K562 (cell line): ENCODE measurements around the gene BRPF1. TPM values are rescaled to one million over a fixed set of nuclear protein-coding genes. Genes with fewer than 3 reads are reported as not detected.

ENCODE experiments used
- AFF4 ChIP-seq: sonication (generic); formaldehyde crosslinking; IDR thresholded peaks from 2 replicates; pipeline ENCODE4 v1.8.0; 2023; ENCODE audit warnings: mild to moderate bottlenecking, missing genetic modification reagents
- DEAF1 ChIP-seq: fragments of 450-650 bp; formaldehyde crosslinking; IDR thresholded peaks from 2 replicates; pipeline ENCODE4 v1.4.0; 2020; ENCODE audit warnings: mild to moderate bottlenecking, moderate library complexity
- KHSRP ChIP-seq: fragments of 450-650 bp; IDR thresholded peaks from 2 replicates; pipeline ENCODE4 v1.6.1; 2017
- NBN ChIP-seq: fragments of 450-650 bp; IDR thresholded peaks from 2 replicates; pipeline ENCODE4 v1.6.1; 2016; ENCODE audit warnings: low read depth, mild to moderate bottlenecking
- NUFIP1 ChIP-seq: fragments of 450-650 bp; IDR thresholded peaks from 2 replicates; pipeline ENCODE4 v1.6.1; 2018; ENCODE audit not compliant: partially characterized antibody
- PHB2 ChIP-seq: fragments of 450-650 bp; IDR thresholded peaks from 2 replicates; pipeline ENCODE4 v1.6.1; 2017; ENCODE audit warnings: low read depth
- PTRF ChIP-seq: fragments of 450-650 bp; IDR thresholded peaks from 2 replicates; pipeline ENCODE4 v1.6.1; 2016; ENCODE audit warnings: mild to moderate bottlenecking, missing genetic modification characterization, missing compliant biosample characterization
- RBM25 ChIP-seq: fragments of 200-400 bp; formaldehyde crosslinking; IDR thresholded peaks from 2 replicates; pipeline ENCODE4 v1.6.1; 2018; ENCODE audit warnings: low read length, low read depth, moderate library complexity; ENCODE audit not compliant: severe bottlenecking
- SIN3A ChIP-seq, 2 experiments: fragments of 150-350 bp in 1 of 2; IDR thresholded peaks; 2 replicates each; pipeline ENCODE4 v1.6.1; 2011 to 2016; ENCODE audit warnings: borderline replicate concordance in 2 of 2, low read depth in 2 of 2, low read length in 2 of 2, mild to moderate bottlenecking in 2 of 2, moderate library complexity in 2 of 2; ENCODE audit not compliant: control insufficient read depth in 1 of 2
- TFE3 ChIP-seq: fragments of 450-650 bp; formaldehyde crosslinking; IDR thresholded peaks from 2 replicates; pipeline ENCODE4 v1.4.0; 2020; ENCODE audit warnings: mild to moderate bottlenecking, mixed read lengths
- THRAP3 ChIP-seq: fragments of 450-650 bp; IDR thresholded peaks from 2 replicates; pipeline ENCODE4 v1.6.1; 2016; ENCODE audit warnings: mild to moderate bottlenecking, inconsistent platforms, borderline replicate concordance
- ZNF318 ChIP-seq, 2 experiments: fragments of 450-650 bp; IDR thresholded peaks; 2 replicates each; pipeline ENCODE4 v1.6.1; 2016; ENCODE audit warnings: mild to moderate bottlenecking in 2 of 2, borderline replicate concordance in 1 of 2, low read depth in 1 of 2, moderate library complexity in 1 of 2
- polyA plus RNA-seq, 8 experiments: library from polyadenylated mRNA; depleted of rRNA in 4 of 8; stranded (reverse) in 5 of 8; unstranded in 3 of 8; fragments of >200 nt; fragmentation: Nextera tagmentation in 2 of 8; fragmentation: Illumina TruSeq in 1 of 8; extraction: Ambion mirVana in 2 of 8; extraction: Trizol in 1 of 8; gene quantifications; 2 replicates each; pipeline versions ENCODE4 v1.2.1 to v1.2.3, GENCODE V29; 2011 to 2014; ENCODE audit warnings: inconsistent platforms in 1 of 8, missing spikeins in 1 of 8
- total RNA-seq, 7 experiments: library from RNA; depleted of rRNA in 6 of 7; stranded (reverse); fragments of >200 nt in 6 of 7; fragmentation: Illumina TruSeq in 2 of 7; extraction: Trizol in 2 of 7; gene quantifications; 2 replicates each; pipeline versions ENCODE4 v1.2.1 to v1.2.3, GENCODE V29; 2011 to 2021; ENCODE audit warnings: low replicate concordance in 1 of 7

BRPF1 gene
- total and polyA plus RNA-seq, 9 of the 15 experiments (the other 6 are each of a cell fraction or from before 2014, with no cell fraction given): 1.1 to 40.2 (median 23.5) TPM

- no peak for TF ChIP-seq ZNF318 (IDR thresholded peaks at IDR 0.05; ENCODE audit: borderline replicate concordance in 1 of 2, low read depth in 1 of 2)
- no peak for TF ChIP-seq RBM25
- peak; percentile 97 for TF ChIP-seq TFE3
- TF ChIP-seq PTRF: no peak
- TF ChIP-seq DEAF1 (CRISPR knock-in tag): no peak
- TF ChIP-seq KHSRP: no peak
- no peak for TF ChIP-seq NBN
- no peak for TF ChIP-seq SIN3A (IDR thresholded peaks at IDR 0.05; ENCODE audit: borderline replicate concordance in 2 of 2, control insufficient read depth in 1 of 2, low read depth in 2 of 2, low read length in 2 of 2)
- no peak for TF ChIP-seq THRAP3
- no peak for TF ChIP-seq NUFIP1
- TF ChIP-seq PHB2: no peak
- TF ChIP-seq AFF4: 0 out of 2 replicates have a peak, but pooled peaks have one; percentile 14
Measured at GRCh38 chr3:9785602-9786001, 54.1 kb downstream of the BRPF1 start (continued).
